Measurements from ENCODE around the gene INPPL1. TPM values are rescaled to one million over a fixed set of nuclear protein-coding genes. Genes with fewer than 3 reads are reported as not detected.

The INPPL1 gene
- total RNA-seq, 1 donor from 2014 or later = 117 TPM

GRCh38 chr11:72278905-72279304, 54.3 kb downstream of the INPPL1 start:
- intact Hi-C loops (cut with micrococcal nuclease) = no loop called here

GRCh38 chr11:72280037-72280436, 55.5 kb downstream of the INPPL1 start:
- intact Hi-C loops (cut with micrococcal nuclease) = no loop called here

GRCh38 chr11:72280726-72281315, 56.3 kb downstream of the INPPL1 start:
- intact Hi-C loops (cut with micrococcal nuclease) = no loop called here

GRCh38 chr11:72283947-72284346, 59.4 kb downstream of the INPPL1 start:
- intact Hi-C loops (cut with micrococcal nuclease) = no loop called here

- intact Hi-C loops (cut with micrococcal nuclease) = no loop called here
These were observed 62.7 kb downstream of the INPPL1 start for GRCh38 chr11:72287293-72287692.

Other genes starting within 250 kb of the INPPL1 start
- 19.2 and 22.8 TPM in 2 replicates for gene IL18BP, start 225.9 kb upstream of the INPPL1 start, total RNA-seq
- gene NUMA1, start 144.2 kb upstream of the INPPL1 start, total RNA-seq = 181 and 183 TPM in 2 replicates
- 6.2 and 6.7 TPM in 2 replicates for gene LRRC51, start 143.9 kb upstream of the INPPL1 start, total RNA-seq
- 81.5 and 82.6 TPM in 2 replicates for gene LAMTOR1, start 121.5 kb upstream of the INPPL1 start, total RNA-seq
- not detected in 2 replicates for gene TOMT, start 118.8 kb upstream of the INPPL1 start, total RNA-seq
- 46.0 and 53.8 TPM in 2 replicates for gene ANAPC15, start 112.1 kb upstream of the INPPL1 start, total RNA-seq
- gene FOLR3, start 89.0 kb upstream of the INPPL1 start, total RNA-seq = not detected in 2 replicates
- gene FOLR1, start 32.6 kb upstream of the INPPL1 start, total RNA-seq = not detected in 2 replicates
- not detected in 2 replicates for gene FOLR2, start 8.0 kb upstream of the INPPL1 start, total RNA-seq
- gene PHOX2A, start 19.4 kb downstream of the INPPL1 start, total RNA-seq = not detected in 2 replicates
- gene CLPB, start 209.8 kb downstream of the INPPL1 start, total RNA-seq = 23.2 and 29.5 TPM in 2 replicates